ENCODE results near the gene FHAD1. TPM values are rescaled to one million over a fixed set of nuclear protein-coding genes. Genes with fewer than 3 reads are reported as not detected.

Gene FHAD1
- total and polyA plus RNA-seq, 10 of the 15 experiments (the other 5 are each of a cell fraction or from before 2014, with no cell fraction given): 0.09 to 1.0 (median 0.32) TPM; not detected in 2

DNA sequence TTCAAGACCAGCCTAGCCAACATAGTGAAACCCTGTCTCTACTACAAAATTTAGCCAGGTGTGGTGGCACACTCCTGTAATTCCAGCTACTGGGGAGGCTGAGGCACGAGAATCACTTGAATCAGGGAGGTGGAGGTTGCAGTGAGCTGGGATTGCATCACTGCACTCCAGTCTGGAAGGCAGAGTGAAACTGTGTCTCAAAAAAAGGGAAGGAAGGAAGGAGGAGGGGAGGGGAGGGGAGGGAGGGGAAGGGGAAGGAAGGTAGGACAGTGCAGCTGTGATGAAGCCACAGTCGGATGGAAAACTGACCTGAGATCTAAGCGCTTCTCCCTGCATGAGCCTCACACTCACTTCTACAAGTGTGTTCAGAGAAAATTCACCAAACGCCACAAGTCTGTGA, 22.0 kb upstream of the FHAD1 start:
- no TSS peak for BruUV-seq (replicated peaks)
- intact Hi-C loops (cut with micrococcal nuclease; ENCODE audit: unreplicated experiment): no loop called here
- Histone ChIP-seq H3K27me3 (replicated peaks in 1 of 2; ENCODE audit: control insufficient read depth in 2 of 2, insufficient read depth in 2 of 2, low read length in 1 of 2) (no peaks in the 10 kb centered on the region), H3K9ac (ENCODE audit: control insufficient read depth, insufficient read depth, low read length) (no peak overlapping the region), H3K4me2 (ENCODE audit: control insufficient read depth, insufficient read depth) (no peak overlapping the region), H4K20me1 (ENCODE audit: control insufficient read depth, insufficient read depth) (no peaks in the 10 kb centered on the region), H3K36me3 (ENCODE audit: control insufficient read depth in 2 of 2, insufficient read depth in 2 of 2, low read length in 1 of 2) (no peaks in the 10 kb centered on the region; a peak in 1 of 4 replicates), H3K9me3 (replicated peaks; ENCODE audit: control insufficient read depth, insufficient read depth, low read length) (no peaks in the 10 kb centered on the region), H3K27ac (ENCODE audit: control insufficient read depth, insufficient read depth) (no peak overlapping the region), H2AFZ (ENCODE audit: control insufficient read depth, low read depth, low read length) (no peak overlapping the region), H3K4me1 (ENCODE audit: control insufficient read depth, insufficient read depth, low read length) (no peaks in the 10 kb centered on the region), H3K79me2 (ENCODE audit: control insufficient read depth, insufficient read depth, low read length) (no peaks in the 10 kb centered on the region), H3K4me3 (no peak overlapping the region)
- in situ Hi-C loops (cut with MboI): no loop called here
- ChIA-PET POLR2A (no interaction called here), SMC1A (ENCODE audit: uncharacterized antibody, unreplicated experiment) (interaction anchor here (1.4 to 1.6 kb wide), 2 partner anchors 9 to 26 kb away, joined by 3 to 4 read pairs; no protein-coding TSS in a partner anchor), CTCF (interaction anchor here (1.0 kb wide), 1 partner anchor 79 kb away, joined by 3 read pairs; no protein-coding TSS in a partner anchor), RAD21 (ENCODE audit: unreplicated experiment) (interaction anchor here (0.6 to 1.1 kb wide), 2 partner anchors 20 to 47 kb away, joined by 3 read pairs; no protein-coding TSS in a partner anchor)
- TF ChIP-seq SUZ12 (IDR thresholded peaks at IDR 0.05; ENCODE audit: unreplicated experiment) (no peak), CHD1 (IDR thresholded peaks at IDR 0.05; ENCODE audit: low read depth, low read length) (no peak), TCF3 (IDR thresholded peaks at IDR 0.05; ENCODE audit: borderline replicate concordance, insufficient read depth, low read depth, low read length) (no peak), ZZZ3 (IDR thresholded peaks at IDR 0.05; ENCODE audit: control insufficient read depth, insufficient read length, low read depth) (no peak), CBX5 (IDR thresholded peaks at IDR 0.05; ENCODE audit: low read depth) (no peak), ZNF274 (IDR thresholded peaks at IDR 0.05; ENCODE audit: insufficient read depth, insufficient read length) (no peak), FOXM1 (IDR thresholded peaks at IDR 0.05; ENCODE audit: low read depth, low read length) (no peak), IRF4 (IDR thresholded peaks at IDR 0.05; ENCODE audit: low read depth, low read length) (no peak), RFX5 (IDR thresholded peaks at IDR 0.05; ENCODE audit: low read depth, low read length) (no peak), DPF2 (IDR thresholded peaks at IDR 0.05) (no peak), MTA2 (IDR thresholded peaks at IDR 0.05; ENCODE audit: low read depth) (no peak)
- ATAC-seq (no peak), DNase-seq (ENCODE audit: low read depth, low spot score) (no peak), FAIRE-seq (no peak)
- WGBS (ENCODE audit: insufficient coverage, insufficient replicate concordance, low lambda C conversion rate, missing lambda C conversion rate): 69% methylated on average over 4 of the region's 4 CpGs
